Endometrial microvascular endothelial cells (primary cell): ENCODE data around the gene WAC. TPM values are rescaled to one million over a fixed set of nuclear protein-coding genes. Genes with fewer than 3 reads are reported as not detected.
"Not testable (repeated sequence)": the region's sequence is repeated elsewhere in the genome, so short reads cannot be mapped to it uniquely, and the experiment has no call there.

Experiments used
- in situ Hi-C: cut with HindIII; loops from 2 replicates; pipeline ENCODE4 v1.10.0; 2017; ENCODE audit warnings: low sequenced_read_pairs, low pct_unique_long_range_greater_than_20kb; ENCODE audit errors: inconsistent ontology term
- total RNA-seq: library from RNA; depleted of rRNA; stranded (reverse); fragments of >200 nt; gene quantifications from one replicate; pipeline ENCODE4 v1.2.3, GENCODE V29; 2015; ENCODE audit errors: inconsistent ontology term

Gene WAC
- total RNA-seq, 1 donor from 2014 or later: 79.6 TPM

DNA sequence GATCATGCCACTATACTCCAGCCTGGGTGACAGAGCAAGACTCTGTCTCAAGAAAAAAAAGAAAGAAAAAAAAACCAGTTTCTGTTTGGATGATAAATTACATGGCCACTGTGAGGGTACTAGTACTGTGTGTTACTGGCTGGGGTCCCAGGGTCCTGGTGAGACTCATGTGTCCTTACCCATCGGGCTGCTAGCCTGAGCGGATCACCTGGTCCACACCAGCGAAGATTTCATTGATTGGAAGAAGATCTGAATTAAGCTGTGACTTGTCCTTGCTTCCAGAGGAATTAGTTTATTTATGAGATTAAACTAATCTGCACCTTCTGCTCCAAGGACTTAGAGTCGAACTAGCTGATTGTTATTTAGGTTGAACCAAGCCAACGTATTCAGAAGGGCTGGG, 104.4 kb downstream of the WAC start:
- in situ Hi-C loops: no loop called here

- in situ Hi-C loops: no loop called here
These were observed 105.5 kb downstream of the WAC start for GRCh38 chr10:28638392-28638791.

GRCh38 chr10:28640551-28640950, 107.6 kb downstream of the WAC start:
- in situ Hi-C loops: no loop called here

GRCh38 chr10:28644647-28645046, 111.7 kb downstream of the WAC start:
- in situ Hi-C loops: no loop called here

- in situ Hi-C loops: no loop called here
These were observed 119.2 kb downstream of the WAC start for GRCh38 chr10:28652106-28652505.

GRCh38 chr10:28652703-28653102, 119.8 kb downstream of the WAC start:
- in situ Hi-C loops: no loop called here

GRCh38 chr10:28658824-28659223, 125.9 kb downstream of the WAC start:
- in situ Hi-C loops: not testable (repeated sequence)

DNA sequence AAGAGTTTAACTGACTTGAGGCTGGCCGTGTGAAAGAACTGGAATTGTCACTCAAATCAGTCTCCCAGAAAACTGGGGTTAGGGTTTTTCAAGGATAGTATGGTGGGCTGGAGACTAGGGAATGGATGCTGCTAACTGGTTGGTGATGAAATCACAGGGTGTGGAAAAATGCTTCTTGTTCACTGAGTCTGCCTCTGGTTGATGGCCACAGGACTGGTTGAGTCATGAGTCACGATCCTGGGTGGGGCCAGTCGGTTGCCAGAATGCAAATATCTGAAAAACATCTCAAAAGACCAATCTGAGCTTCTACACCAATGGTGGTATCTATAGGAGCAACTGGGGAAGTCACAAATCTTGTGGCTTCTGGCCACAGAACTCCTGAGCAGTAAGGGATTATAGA, 128.1 kb downstream of the WAC start:
- in situ Hi-C loops: no loop called here

DNA sequence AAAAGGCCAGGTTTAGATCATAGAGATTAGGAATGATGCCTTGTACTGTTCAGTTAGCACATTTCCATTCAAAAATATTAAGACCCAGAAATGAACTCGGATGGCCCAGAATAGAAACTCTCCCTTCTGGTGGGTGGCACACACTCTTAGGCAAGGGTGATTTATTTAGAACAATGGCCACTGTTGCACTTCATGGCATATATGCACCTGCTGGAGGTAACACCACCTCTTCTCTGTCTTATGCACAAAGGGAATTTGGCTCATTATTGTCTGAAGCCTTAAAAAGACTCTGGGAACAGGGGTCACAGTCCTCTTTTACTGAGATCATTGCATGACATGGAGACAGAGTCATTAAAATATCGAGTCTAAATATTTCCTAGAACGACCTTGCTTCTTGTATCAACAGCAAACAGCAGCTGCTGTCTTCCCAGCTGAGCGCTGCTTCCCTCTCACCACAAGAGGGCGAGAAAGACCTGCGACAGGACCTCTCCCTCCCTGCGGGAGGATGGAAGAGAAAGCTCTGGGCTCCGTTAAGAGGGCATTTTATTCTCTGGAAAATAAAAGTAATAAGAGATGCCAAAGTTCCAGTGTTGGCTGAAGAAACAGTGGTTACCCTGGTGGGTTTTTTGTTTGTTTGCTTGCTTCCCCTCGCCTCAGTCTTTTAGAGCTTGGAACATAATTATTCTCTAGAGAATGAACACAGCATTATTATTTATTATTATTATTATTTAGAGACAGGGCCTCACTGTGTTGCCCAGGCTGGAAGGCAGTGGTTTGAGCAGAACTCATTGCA, 130.9 kb downstream of the WAC start:
- in situ Hi-C loops: no loop called here

DNA sequence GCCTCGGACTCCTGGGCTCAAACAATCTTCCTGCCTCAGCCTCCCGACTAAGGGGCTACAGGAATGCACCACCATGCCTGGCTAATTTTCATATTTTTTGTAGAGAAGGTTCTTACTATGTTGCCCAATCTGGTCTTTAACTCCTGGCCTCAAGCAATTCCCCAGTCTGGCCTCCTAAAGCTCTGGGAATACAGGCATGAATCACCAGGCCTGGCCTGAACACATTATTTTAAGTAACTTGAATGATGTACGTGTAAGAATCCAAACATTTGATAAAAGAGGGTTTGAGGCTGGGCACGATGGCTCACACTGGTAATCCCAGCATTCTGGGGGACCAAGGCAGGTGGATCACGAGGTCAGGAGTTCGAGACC, 131.4 kb downstream of the WAC start:
- in situ Hi-C loops: no loop called here

GRCh38 chr10:28666751-28667467, 134.0 kb downstream of the WAC start:
- in situ Hi-C loops: no loop called here

- in situ Hi-C loops: no loop called here
These were observed 135.7 kb downstream of the WAC start for GRCh38 chr10:28668363-28669226.

DNA sequence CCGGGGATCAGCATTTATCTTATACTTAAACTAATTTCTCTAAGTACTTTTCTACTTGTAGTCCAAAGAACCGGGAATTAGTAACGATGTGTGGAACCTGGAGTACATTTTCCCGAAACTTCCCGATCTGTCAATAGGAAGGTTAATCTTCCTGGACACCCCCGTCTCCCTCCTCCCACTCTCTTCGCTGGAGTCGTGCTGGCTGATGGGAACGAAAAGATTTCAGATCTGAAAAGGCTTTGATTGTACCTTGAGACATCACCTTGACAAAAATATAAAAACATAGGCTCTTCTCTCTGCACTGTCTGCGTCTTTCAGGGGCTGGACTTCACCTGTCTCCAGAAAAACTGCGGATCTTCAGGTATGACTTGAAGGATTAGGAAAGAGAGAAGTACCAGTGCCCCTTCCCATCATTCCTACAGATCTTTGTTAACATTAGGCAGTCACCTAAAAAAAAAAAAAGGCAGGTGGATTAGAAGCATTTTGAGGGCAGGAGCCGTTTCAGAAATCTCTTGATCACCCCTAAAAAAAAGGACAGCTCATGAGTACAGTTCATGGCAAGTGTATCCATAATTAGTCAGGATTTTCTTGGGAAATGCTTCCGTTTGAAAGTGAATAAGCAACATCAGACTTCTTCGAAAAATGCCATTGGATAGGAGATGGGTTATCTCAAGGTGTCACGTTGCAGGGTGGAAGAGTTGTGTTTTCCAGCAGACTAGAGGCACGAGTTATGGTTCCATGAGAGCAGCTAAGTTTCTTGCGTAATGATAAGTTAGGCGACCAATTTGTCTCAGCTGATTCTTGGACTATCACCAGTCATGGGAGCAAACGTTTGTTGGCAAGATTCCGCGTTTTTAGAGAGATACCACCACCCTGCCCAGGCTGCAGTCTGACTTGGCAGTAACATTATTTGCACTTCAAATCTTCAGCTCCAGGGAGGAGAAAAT, 136.6 kb downstream of the WAC start:
- in situ Hi-C loops: no loop called here

Other genes with a start within 250 kb of the WAC start
- gene MPP7, start 230.1 kb upstream of the WAC start, total RNA-seq: 0.09 TPM
- gene BAMBI, start 144.4 kb downstream of the WAC start, total RNA-seq: 5.0 TPM